ENCODE results near the gene WDR89.

DNA sequence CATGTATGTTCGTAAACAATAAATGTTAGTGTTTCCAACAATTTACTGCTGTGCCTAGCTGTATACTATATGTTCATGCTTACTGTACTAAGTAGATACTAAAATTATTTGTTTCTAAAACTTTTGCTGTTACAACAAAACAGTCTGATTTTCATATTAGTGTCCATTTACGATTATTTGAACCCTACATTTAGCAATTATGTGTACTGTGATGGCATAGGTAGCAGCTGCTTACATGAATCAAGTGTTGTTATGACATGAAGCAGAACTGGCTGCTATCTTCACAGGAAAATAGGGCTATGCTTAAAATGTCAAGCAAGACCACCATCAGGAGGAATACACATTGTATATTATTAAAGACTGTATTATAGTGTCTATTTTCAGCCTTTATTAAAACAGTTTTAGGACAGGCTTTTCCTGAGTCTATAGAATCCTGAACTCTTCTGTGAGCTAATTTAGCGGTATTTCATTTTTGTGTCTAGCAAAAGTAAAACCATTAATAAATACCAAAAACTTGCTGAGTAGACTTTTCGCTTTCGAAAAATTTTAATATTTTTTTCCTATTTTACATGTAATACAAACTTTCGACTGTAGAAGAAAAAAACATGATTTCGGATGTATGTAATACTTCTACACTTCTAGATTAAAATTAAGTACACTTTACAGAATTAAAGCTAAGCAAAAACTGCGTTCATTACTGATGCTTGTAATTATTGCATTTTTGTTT is 1.1 kb upstream of the WDR89 start:
- no peak for TF ChIP-seq POLR2A (IDR thresholded peaks at IDR 0.05)
- TF ChIP-seq, protein P1, sequence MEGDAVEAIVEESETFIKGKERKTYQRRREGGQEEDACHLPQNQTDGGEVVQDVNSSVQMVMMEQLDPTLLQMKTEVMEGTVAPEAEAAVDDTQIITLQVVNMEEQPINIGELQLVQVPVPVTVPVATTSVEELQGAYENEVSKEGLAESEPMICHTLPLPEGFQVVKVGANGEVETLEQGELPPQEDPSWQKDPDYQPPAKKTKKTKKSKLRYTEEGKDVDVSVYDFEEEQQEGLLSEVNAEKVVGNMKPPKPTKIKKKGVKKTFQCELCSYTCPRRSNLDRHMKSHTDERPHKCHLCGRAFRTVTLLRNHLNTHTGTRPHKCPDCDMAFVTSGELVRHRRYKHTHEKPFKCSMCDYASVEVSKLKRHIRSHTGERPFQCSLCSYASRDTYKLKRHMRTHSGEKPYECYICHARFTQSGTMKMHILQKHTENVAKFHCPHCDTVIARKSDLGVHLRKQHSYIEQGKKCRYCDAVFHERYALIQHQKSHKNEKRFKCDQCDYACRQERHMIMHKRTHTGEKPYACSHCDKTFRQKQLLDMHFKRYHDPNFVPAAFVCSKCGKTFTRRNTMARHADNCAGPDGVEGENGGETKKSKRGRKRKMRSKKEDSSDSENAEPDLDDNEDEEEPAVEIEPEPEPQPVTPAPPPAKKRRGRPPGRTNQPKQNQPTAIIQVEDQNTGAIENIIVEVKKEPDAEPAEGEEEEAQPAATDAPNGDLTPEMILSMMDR (IDR thresholded peaks at IDR 0.05 in 8 of 11, conservative IDR thresholded peaks at IDR 0.05 in 3 of 11): no peak

Data from spleen (tissue), 7 donors.